ENCODE measurements around the gene PRRT2. TPM values are rescaled to one million over a fixed set of nuclear protein-coding genes. Genes with fewer than 3 reads are reported as not detected.

Gene PRRT2
- total and polyA plus RNA-seq, 2 donors from 2014 or later, result 0.88 to 1.9 TPM

DNA sequence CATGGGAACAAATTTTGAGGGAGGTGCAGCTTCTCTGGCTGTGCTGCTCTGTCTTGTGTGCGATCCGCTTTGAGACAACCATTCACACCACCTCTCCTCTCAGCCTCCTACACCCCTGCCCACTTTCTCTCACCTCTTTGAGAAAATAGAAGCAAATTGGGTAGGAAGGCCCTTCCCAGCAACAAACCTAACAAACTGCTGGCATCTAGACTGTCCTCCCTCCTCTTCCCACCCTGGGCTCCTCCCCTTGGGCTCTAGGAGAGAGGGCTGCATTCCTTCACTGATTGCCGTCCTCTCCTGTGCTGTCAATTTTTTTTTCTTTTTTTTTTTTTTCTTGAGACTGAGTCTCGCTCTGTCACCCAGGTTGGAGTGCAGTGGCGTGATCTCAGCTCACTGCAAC lies 37.5 kb downstream of the PRRT2 start:
- no peak overlapping the region for H3K27ac ChIP-seq (ENCODE audit: low read depth in 2 of 2, low read length in 2 of 2)
- H3K9me3 ChIP-seq (ENCODE audit: control insufficient read depth in 2 of 3, insufficient read depth in 1 of 3, low read length in 3 of 3), result no peaks in the 10 kb centered on the region
- H3K4me1 ChIP-seq (ENCODE audit: control insufficient read depth in 2 of 3, insufficient read depth in 2 of 3, low read depth in 1 of 3, low read length in 3 of 3), result peaks cover 0 to 3% (median 0%) of the 10 kb centered on the region in 3 donors
- H3K9ac ChIP-seq (ENCODE audit: low read length in 3 of 3), result no peak overlapping the region
- DNase-seq (peak in 3 of 5 donors; percentile 39 to 75 (median 51)), FAIRE-seq (no peak)
- H3K4me3 ChIP-seq (ENCODE audit: low read length in 3 of 3), result no peak overlapping the region
- intact Hi-C loops (cut with DNase I), result no loop called here
- H3K27me3 ChIP-seq (ENCODE audit: control insufficient read depth, insufficient read depth, low read length), result no peaks in the 10 kb centered on the region
- no peak for TF ChIP-seq CTCF (IDR thresholded peaks at IDR 0.05; ENCODE audit: borderline replicate concordance, extremely low read depth, insufficient read depth)
- H3K36me3 ChIP-seq (ENCODE audit: control insufficient read depth in 2 of 3, insufficient read depth in 3 of 3, low read length in 3 of 3), result peaks cover 0 to 25% (median 20%) of the 10 kb centered on the region in 3 donors

GRCh38 chr16:29850998-29851397 lies 39.0 kb downstream of the PRRT2 start:
- H3K9me3 ChIP-seq (ENCODE audit: control insufficient read depth in 2 of 3, insufficient read depth in 1 of 3, low read length in 3 of 3), result no peaks in the 10 kb centered on the region
- H3K36me3 ChIP-seq (ENCODE audit: control insufficient read depth in 2 of 3, insufficient read depth in 3 of 3, low read length in 3 of 3), result peaks cover 0 to 14% (median 12%) of the 10 kb centered on the region in 3 donors
- FAIRE-seq (no peak), DNase-seq (no peak)
- H3K27ac ChIP-seq (ENCODE audit: low read depth in 2 of 2, low read length in 2 of 2), result no peak overlapping the region
- no peak overlapping the region for H3K4me3 ChIP-seq (ENCODE audit: low read length in 3 of 3)
- no peaks in the 10 kb centered on the region for H3K27me3 ChIP-seq (ENCODE audit: control insufficient read depth, insufficient read depth, low read length)
- peaks cover 0 to 3% (median 0%) of the 10 kb centered on the region in 3 donors for H3K4me1 ChIP-seq (ENCODE audit: control insufficient read depth in 2 of 3, insufficient read depth in 2 of 3, low read depth in 1 of 3, low read length in 3 of 3)
- intact Hi-C loops (cut with DNase I), result no loop called here
- TF ChIP-seq CTCF (IDR thresholded peaks at IDR 0.05; ENCODE audit: borderline replicate concordance, extremely low read depth, insufficient read depth), result no peak
- no peak overlapping the region for H3K9ac ChIP-seq (ENCODE audit: low read length in 3 of 3)

GRCh38 chr16:29852654-29853053 lies 40.7 kb downstream of the PRRT2 start:
- Histone ChIP-seq H3K4me1 (ENCODE audit: control insufficient read depth in 2 of 3, insufficient read depth in 2 of 3, low read depth in 1 of 3, low read length in 3 of 3) (peaks cover 0 to 3% (median 0%) of the 10 kb centered on the region in 3 donors), H3K36me3 (ENCODE audit: control insufficient read depth in 2 of 3, insufficient read depth in 3 of 3, low read length in 3 of 3) (peaks cover 0 to 2% (median 0%) of the 10 kb centered on the region in 3 donors), H3K4me3 (ENCODE audit: low read length in 3 of 3) (no peak overlapping the region), H3K9me3 (ENCODE audit: control insufficient read depth in 2 of 3, insufficient read depth in 1 of 3, low read length in 3 of 3) (no peaks in the 10 kb centered on the region), H3K27ac (ENCODE audit: low read depth in 2 of 2, low read length in 2 of 2) (peak overlapping the region in 1 of 2 donors; percentile 48), H3K27me3 (ENCODE audit: control insufficient read depth, insufficient read depth, low read length) (no peaks in the 10 kb centered on the region), H3K9ac (ENCODE audit: low read length in 3 of 3) (no peak overlapping the region)
- TF ChIP-seq CTCF (IDR thresholded peaks at IDR 0.05; ENCODE audit: borderline replicate concordance, extremely low read depth, insufficient read depth), result no peak
- DNase-seq (peak in 1 of 5 donors; percentile 71), FAIRE-seq (no peak)
- intact Hi-C loops (cut with DNase I), result no loop called here
